RWPE1 (cell line): ENCODE results near the gene ILDR2.

ENCODE experiments used
- CTCF ChIA-PET: fragments of 350-600 bp; sonication (Branson Sonifier 250); formaldehyde crosslinking; extraction: SDS; loops from one replicate; lab custom pipeline; 2021; lab: Yijun Ruan, JAX
- POLR2A ChIA-PET: fragments of 400-600 bp; formaldehyde crosslinking; extraction: SDS; loops from one replicate; lab custom pipeline; 2020; ENCODE audit warnings: antibody characterized with exemption; ENCODE audit not compliant: low non-redundant PET; lab: Yijun Ruan, JAX
- DNase-seq: peaks from one replicate; pipeline ENCODE4 v3.0.0; 2012; ENCODE audit warnings: low spot score
- H3K27ac ChIP-seq: fragments of 450-650 bp; 2 replicates; pipeline ENCODE4 v1.5.1; 2017
- TF ChIP-seq, protein P1 (sequence below): fragments of 450-650 bp; conservative IDR thresholded peaks from 2 replicates; pipeline ENCODE4 v1.5.1; 2017; ENCODE audit warnings: low read depth, mild to moderate bottlenecking

The ILDR2 gene

DNA sequence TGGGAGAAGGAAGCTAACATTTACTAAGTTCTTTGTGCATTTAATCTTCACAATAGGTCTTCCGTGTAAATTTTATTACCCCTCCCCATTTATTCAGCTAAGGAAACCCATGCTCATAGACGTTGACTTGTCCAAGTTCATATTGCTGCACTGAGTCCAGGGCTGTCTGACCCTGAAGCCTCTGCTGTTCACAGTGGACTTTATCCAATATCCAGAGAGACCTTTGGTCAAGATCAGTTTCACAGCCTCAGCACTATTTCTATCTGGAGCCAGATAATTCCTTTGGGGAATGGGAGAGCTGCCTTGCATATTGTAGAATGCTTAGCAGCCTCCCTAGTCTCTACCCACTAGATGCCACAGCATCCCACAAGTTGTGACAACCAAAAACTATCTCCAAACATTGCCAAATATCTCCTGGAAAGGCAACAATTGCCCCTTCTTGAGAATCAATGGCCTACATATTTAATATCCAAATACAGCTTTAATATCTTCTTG lies 26.4 kb downstream of the ILDR2 start:
- POLR2A ChIA-PET, result no interaction called here
- CTCF ChIA-PET, result no interaction called here
- TF ChIP-seq, protein P1, sequence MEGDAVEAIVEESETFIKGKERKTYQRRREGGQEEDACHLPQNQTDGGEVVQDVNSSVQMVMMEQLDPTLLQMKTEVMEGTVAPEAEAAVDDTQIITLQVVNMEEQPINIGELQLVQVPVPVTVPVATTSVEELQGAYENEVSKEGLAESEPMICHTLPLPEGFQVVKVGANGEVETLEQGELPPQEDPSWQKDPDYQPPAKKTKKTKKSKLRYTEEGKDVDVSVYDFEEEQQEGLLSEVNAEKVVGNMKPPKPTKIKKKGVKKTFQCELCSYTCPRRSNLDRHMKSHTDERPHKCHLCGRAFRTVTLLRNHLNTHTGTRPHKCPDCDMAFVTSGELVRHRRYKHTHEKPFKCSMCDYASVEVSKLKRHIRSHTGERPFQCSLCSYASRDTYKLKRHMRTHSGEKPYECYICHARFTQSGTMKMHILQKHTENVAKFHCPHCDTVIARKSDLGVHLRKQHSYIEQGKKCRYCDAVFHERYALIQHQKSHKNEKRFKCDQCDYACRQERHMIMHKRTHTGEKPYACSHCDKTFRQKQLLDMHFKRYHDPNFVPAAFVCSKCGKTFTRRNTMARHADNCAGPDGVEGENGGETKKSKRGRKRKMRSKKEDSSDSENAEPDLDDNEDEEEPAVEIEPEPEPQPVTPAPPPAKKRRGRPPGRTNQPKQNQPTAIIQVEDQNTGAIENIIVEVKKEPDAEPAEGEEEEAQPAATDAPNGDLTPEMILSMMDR, result no peak
- DNase-seq, result no peak
- H3K27ac ChIP-seq, result no peak overlapping the region

DNA sequence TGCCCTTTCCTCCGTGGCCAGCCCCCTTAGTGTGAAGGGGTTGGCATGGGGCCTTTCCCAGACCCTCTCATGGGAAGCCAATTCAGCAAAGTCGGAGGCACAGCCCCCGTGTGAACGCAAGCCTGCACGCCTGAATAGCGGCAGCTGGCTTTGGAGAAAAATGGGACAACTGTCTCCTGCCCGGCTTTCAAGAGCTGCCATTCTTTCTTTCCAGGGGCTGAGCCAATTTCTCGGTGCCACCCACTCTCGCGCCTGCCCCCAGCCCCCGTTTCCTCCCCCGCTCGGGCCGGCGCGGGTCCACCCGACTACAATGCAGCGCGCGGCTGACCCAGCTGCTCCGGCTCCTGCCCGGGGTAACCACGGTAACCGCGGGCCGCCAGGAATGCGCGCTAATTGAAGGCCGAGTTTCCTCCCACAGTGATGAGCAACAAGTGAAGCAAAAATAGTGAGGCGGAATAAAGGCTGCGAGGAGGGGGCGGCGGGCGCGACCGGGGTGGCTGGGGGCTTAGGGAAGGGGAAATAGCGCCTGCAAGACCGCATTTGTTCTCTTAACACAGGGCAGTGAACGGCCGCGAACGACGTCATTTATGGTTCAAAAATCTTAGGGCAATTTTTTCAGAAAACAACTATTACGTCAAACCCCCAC lies 27.8 kb downstream of the ILDR2 start:
- no peak overlapping the region for H3K27ac ChIP-seq
- CTCF ChIA-PET, result interaction anchor here (0.7 kb wide), 1 partner anchor 351 kb away, joined by 3 read pairs; no protein-coding TSS in a partner anchor
- TF ChIP-seq, protein P1, result no peak
- POLR2A ChIA-PET, result no interaction called here
- DNase-seq, result no peak

DNA sequence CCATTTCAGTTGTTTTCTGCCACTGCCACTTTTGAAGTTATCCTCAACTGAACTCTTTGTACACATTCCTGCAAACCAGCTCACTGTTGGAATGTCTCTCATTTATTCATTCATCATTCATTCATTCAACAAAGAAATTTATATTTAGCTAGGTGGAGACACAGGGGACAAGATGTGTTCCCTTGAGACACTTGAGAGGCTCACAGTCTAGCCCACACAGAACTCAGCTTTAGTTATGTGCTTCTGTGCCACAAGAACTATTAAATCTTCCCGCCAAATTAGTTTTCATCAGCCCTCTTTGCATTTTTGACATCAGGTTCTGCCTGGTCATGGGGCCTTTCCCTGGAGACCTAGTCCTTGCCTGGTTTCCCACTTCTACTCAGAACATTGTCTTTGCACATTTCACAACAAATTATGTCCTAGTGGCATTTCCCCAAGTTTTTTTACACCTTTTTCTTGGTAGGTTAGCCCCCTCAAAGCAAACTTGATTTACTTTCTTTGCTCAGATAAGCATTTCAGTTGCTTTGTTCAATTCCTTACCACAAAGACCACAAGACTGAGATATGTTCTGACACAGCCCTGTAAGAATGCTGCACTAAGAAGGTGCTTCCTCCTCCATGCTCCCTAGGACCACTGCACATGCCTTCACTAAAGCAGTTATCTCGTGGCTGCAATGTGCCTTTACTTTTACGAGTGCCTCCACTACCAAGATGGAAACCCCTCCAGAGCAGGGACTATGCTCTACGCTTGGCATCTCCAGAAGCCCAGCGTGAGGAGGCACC lies 31.0 kb downstream of the ILDR2 start:
- CTCF ChIA-PET, result interaction anchor here (0.6 kb wide), 2 partner anchors 31 to 115 kb away, joined by 3 to 4 read pairs; partner anchors contain the start of gene ILDR2

DNA sequence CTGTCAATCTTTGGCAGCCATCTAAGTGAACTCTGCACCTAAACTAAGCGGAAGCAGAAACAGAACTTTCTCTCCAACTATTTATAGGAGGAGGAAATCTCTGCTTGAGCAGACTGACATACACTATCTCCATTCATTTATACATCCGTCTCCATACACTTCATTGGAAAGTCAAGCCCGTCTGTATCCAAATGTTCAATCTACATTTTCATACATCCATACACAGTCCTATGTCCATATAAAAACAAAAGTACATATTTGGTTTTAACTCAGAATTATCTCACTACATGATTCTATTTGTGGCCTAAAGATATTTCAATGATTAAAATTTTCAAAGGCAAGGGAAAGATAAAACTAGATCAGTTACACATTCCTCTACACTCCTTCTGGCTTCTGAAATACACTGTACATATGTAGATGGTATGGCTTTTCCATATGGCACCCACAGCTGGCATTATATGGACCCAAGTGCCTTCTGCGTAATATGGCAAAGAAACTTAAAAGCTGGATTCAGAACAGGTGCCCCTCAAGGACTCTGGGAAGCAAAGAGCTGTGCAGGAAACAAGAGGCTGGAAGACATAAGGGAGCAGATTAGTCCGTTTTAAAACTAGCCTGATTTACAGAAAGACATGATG lies 35.5 kb downstream of the ILDR2 start:
- TF ChIP-seq, protein P1, result no peak
- no peak for DNase-seq
- H3K27ac ChIP-seq, result no peak overlapping the region
- ChIA-PET POLR2A (no interaction called here), CTCF (interaction anchor here (0.6 kb wide), 1 partner anchor 53 kb away, joined by 3 read pairs; no protein-coding TSS in a partner anchor)

More for the DNA sequence above, 31.0 kb downstream of the ILDR2 start:
- DNase-seq, result no peak
- POLR2A ChIA-PET, result no interaction called here
- TF ChIP-seq, protein P1, result no peak
- no peak overlapping the region for H3K27ac ChIP-seq

DNA sequence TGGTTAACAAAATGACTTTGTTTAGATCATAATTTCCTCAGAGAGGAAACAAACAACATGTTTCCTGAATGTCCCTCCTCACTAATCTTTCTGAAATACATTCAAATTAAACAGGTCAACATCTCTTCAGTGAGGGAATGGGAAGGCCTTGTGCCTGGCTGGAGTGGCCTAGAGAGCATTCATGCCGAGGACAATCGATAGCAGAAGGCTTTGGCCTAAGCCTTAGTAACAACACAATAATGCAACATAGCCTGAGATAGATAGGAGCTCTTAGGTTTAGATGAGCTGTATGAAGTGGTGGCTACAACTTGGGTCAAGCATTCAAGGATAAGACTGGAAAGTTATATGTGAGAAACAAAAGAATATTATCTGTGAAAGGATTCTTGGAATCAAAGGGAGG lies 37.4 kb downstream of the ILDR2 start:
- CTCF ChIA-PET, result no interaction called here
- TF ChIP-seq, protein P1, result no peak
- POLR2A ChIA-PET, result interaction anchor here (0.6 kb wide), 1 partner anchor 9 kb away, joined by 3 read pairs; no protein-coding TSS in a partner anchor
- H3K27ac ChIP-seq, result no peak overlapping the region
- no peak for DNase-seq

DNA sequence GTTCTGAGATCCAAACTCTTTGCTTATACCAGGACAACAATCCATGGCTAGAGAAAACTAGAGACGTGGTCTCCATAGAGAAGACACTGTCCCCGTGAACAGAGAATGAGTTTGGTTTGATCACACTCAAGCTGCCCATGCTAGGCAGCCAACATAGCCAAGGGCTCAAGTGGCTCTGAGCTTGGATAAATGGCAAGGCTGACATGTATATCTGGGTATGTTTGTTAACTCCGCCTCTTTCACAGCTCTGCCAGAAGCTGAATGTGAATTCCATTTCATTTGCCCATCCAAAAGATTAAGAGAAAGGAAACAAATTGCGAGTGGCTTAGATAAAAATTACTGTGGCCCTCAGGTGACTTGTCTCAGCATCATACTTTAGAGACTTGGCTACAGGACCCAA lies 38.0 kb downstream of the ILDR2 start:
- ChIA-PET POLR2A (no interaction called here), CTCF (interaction anchor here (0.6 kb wide), 1 partner anchor 647 kb away, joined by 4 read pairs; no protein-coding TSS in a partner anchor)
- no peak for DNase-seq
- H3K27ac ChIP-seq, result no peak overlapping the region
- TF ChIP-seq, protein P1, result no peak
